Hematopoietic multipotent progenitor cell (in vitro differentiated cells): Measurements from ENCODE around the gene LIN54. TPM values are rescaled to one million over a fixed set of nuclear protein-coding genes. Genes with fewer than 3 reads are reported as not detected.
"Not testable (repeated sequence)": the region's sequence is repeated elsewhere in the genome, so short reads cannot be mapped to it uniquely, and the experiment has no call there.

Experiments used
- DNase-seq, 3 donors: peaks; one replicate each; pipeline ENCODE4 v3.0.0-alpha.2; 2011 to 2015; ENCODE audit warnings: low read depth in 2 of 3, low spot score in 2 of 3
- total RNA-seq: library from RNA; depleted of rRNA; stranded (reverse); fragments of >200 nt; gene quantifications from one replicate; pipeline ENCODE4 v1.2.3, GENCODE V29; 2012

The LIN54 gene
- total RNA-seq, 1 donor: 19.1 TPM

- DNase-seq: peak; percentile 95 to 98 (median 98)
These were observed 2.2 kb upstream of the LIN54 start for GRCh38 chr4:83012687-83013419.

GRCh38 chr4:83012200-83012686 lies 1.6 kb upstream of the LIN54 start:
- peak in 1 of 3 donors; percentile 21 for DNase-seq

DNA sequence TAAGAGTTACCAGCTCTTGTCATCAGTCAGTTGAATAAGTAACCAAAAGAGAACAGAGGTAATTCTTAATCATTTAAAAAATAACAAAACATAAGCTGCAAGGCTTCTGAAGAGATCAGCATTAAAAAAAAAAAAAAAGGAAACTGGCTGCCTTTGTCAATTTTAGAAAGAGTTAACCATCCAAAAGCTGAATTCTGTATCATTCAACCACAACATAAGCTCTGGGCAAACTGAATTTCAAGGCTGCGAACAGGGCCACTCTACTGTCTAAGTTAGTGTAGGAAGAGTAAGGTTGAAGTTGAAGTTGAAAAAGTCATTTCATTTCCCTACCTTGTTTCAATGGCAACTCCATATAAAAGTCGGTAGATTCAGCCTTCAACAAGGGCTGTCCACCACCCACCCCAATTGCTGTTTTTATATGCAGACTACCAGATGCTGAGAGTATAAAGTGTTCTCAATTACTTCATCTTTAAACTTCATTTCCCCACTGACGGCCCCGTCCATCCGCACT lies 1.1 kb upstream of the LIN54 start:
- no peak for DNase-seq

DNA sequence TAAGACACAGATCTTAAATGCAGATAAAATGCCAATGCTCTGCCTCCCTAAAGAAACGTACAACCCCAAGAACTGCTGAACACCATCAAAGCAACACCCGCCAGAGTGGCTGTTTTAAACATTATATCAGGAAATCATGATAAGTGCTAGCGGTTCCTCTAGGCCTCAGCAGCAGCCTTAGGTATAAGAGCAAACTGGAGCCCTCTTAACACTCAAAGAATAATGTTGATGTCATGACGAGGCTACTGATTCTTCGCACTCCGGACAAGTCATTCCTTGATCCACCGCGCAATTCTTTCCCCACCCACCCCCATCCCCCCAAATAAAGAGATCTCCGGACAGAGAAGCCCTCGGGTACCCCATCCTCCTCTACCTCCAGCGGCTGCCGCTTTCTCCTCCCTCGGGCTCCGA lies 507 bp downstream of the LIN54 start:
- peak in 1 of 3 donors; percentile 43 for DNase-seq

GRCh38 chr4:83009529-83009928 lies 1.1 kb downstream of the LIN54 start:
- DNase-seq: no peak

- DNase-seq: not testable (repeated sequence)
These were observed 7.4 kb downstream of the LIN54 start for GRCh38 chr4:83003044-83003791.

- DNase-seq: no peak
These were observed 8.3 kb downstream of the LIN54 start for GRCh38 chr4:83002329-83002728.

- DNase-seq: no peak
These were observed 11.7 kb downstream of the LIN54 start for GRCh38 chr4:82998898-82999297.

DNA sequence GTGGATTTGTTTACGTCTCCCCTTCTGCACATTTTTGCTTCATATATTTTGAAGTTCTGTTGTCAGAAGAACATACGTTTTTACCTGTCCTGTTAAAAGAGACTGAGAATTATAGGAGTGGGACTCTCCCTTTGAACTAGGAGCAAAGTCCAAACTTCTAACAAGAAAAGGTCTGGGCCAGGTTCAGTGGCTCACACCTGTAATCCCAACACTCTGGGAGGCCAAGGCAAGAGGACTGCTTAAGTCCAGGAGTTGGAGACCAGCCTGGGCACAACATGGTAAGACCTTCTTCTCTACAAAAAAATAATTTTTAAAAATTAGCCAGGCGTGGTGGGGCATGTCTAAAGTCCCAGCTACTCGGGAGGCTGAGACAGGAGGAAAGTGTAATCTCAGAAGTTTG lies 15.8 kb downstream of the LIN54 start:
- DNase-seq: no peak

- DNase-seq: peak in 2 of 3 donors; percentile 37 to 59
These were observed 20.8 kb downstream of the LIN54 start for GRCh38 chr4:82989575-82990429.

GRCh38 chr4:82988323-82988832 lies 22.2 kb downstream of the LIN54 start:
- no peak for DNase-seq

GRCh38 chr4:82987519-82987918 lies 23.1 kb downstream of the LIN54 start:
- not testable (repeated sequence) for DNase-seq

GRCh38 chr4:82984459-82984858 lies 26.2 kb downstream of the LIN54 start:
- DNase-seq: peak in 2 of 3 donors; percentile 38 to 72

DNA sequence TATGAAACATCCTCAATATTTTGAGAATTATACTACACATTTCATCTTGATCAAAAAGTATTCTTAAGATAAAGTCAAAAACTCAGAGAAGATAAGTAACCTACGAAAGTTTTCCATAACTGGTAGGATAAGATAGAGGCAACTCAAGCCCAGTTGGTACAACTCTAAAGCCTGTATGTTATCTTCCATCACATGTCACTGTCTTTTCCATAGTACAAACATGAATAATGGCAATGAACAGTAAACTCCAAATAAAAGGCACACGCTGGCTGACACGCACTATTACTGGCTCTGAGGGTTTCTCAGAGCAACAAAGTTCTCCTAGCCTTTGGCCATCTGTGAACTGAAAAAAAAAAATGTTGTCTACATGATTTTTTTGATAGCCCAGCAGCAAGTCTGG lies 27.2 kb downstream of the LIN54 start:
- DNase-seq: no peak

DNA sequence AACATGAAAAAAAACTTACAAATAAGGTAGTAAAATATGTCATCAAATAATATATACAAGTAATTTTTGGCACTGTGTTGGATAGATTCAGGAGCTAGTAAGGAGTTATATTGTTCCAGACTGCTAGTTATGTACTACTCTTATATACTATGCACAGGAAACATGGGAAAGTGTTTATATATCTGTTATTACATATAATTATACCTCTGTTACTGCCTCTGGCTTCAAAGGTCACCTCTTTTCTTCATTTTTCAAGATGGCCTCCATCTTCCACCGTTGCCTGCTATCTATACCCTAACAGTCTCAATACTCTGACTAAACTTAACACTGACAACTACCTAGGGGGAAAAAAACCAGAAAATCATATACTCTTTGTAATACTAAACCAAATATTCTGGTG lies 29.5 kb downstream of the LIN54 start:
- DNase-seq: no peak

GRCh38 chr4:82975792-82976191 lies 34.8 kb downstream of the LIN54 start:
- DNase-seq: no peak

GRCh38 chr4:82969414-82969813 lies 41.2 kb downstream of the LIN54 start:
- no peak for DNase-seq

GRCh38 chr4:82968972-82969371 lies 41.7 kb downstream of the LIN54 start:
- DNase-seq: no peak

GRCh38 chr4:82965763-82966162 lies 44.9 kb downstream of the LIN54 start:
- no peak for DNase-seq

DNA sequence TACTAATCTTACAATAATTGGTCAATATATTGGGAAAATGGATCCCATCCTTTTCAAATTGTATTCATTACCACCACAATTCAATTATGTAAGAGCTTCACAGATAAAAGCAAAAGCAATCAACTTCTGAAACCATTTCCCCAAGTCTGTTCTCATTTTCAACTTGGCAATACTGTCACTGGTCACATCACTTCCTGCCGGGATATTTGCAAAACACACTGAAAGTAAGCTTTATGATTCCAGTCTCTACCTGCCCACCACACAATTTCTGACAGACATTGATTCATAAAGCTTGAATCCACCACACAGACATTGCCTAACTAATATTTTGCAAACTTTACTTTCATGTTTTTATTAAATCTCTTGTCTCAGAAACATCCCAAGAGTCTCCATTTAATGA lies 53.6 kb downstream of the LIN54 start:
- DNase-seq: no peak

GRCh38 chr4:82954212-82954611 lies 56.4 kb downstream of the LIN54 start:
- DNase-seq: no peak
